Measurements from ENCODE around the gene ID4. TPM values are rescaled to one million over a fixed set of nuclear protein-coding genes. Genes with fewer than 3 reads are reported as not detected.

ID4 gene
- total RNA-seq, 1 donor, result 29.7 TPM

GRCh38 chr6:19831358-19831757 is 5.8 kb upstream of the ID4 start:
- H3K36me3 ChIP-seq (ENCODE audit: insufficient read depth, low read length), result no peaks in the 10 kb centered on the region
- H2AFZ ChIP-seq (ENCODE audit: low read length), result no peak overlapping the region
- H3K4me3 ChIP-seq (ENCODE audit: insufficient read depth, low read length), result no peak overlapping the region
- H4K20me1 ChIP-seq (ENCODE audit: insufficient read depth, low read length), result no peaks in the 10 kb centered on the region
- H3K4me2 ChIP-seq (ENCODE audit: insufficient read depth, low read length), result no peak overlapping the region
- no peak overlapping the region for H3K27ac ChIP-seq (ENCODE audit: low read depth, low read length)
- H3K9me3 ChIP-seq (ENCODE audit: low read depth, low read length), result no peaks in the 10 kb centered on the region
- peaks cover 4% of the 10 kb centered on the region for H3K4me1 ChIP-seq (ENCODE audit: insufficient read depth, low read length)
- TF ChIP-seq, protein P1, sequence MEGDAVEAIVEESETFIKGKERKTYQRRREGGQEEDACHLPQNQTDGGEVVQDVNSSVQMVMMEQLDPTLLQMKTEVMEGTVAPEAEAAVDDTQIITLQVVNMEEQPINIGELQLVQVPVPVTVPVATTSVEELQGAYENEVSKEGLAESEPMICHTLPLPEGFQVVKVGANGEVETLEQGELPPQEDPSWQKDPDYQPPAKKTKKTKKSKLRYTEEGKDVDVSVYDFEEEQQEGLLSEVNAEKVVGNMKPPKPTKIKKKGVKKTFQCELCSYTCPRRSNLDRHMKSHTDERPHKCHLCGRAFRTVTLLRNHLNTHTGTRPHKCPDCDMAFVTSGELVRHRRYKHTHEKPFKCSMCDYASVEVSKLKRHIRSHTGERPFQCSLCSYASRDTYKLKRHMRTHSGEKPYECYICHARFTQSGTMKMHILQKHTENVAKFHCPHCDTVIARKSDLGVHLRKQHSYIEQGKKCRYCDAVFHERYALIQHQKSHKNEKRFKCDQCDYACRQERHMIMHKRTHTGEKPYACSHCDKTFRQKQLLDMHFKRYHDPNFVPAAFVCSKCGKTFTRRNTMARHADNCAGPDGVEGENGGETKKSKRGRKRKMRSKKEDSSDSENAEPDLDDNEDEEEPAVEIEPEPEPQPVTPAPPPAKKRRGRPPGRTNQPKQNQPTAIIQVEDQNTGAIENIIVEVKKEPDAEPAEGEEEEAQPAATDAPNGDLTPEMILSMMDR (IDR thresholded peaks at IDR 0.05; ENCODE audit: extremely low read depth, low read depth, low read length), result no peak
- DNase-seq (ENCODE audit: insufficient read length, low spot score, missing footprints), result no peak
- no peaks in the 10 kb centered on the region for H3K79me2 ChIP-seq (ENCODE audit: insufficient read depth, low read length)
- H3K27me3 ChIP-seq (ENCODE audit: insufficient read depth, low read length), result no peaks in the 10 kb centered on the region

DNA sequence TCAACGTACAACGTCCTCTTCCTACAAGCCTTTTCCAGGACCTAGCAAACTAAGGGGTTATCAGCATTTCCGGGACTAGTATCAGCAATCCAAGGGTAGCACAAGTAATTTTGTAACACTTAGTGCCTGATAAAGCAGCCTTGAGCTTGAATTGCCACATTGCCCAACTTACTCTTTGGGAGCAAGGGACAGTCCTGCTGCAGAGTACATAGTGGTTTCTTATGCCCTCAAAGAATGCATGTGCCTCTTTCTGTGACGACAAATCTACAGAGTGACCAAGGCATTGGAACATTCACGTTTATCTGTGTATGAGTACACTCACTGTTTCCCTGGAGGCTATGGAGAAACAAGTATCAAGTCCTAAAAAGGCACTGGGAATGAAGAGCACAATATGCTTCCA is 3.2 kb upstream of the ID4 start:
- Histone ChIP-seq H3K27ac (ENCODE audit: low read depth, low read length) (no peak overlapping the region), H4K20me1 (ENCODE audit: insufficient read depth, low read length) (peaks cover 5% of the 10 kb centered on the region), H3K4me1 (ENCODE audit: insufficient read depth, low read length) (peaks cover 5% of the 10 kb centered on the region), H3K79me2 (ENCODE audit: insufficient read depth, low read length) (peaks cover 12% of the 10 kb centered on the region), H3K4me2 (ENCODE audit: insufficient read depth, low read length) (no peak overlapping the region), H2AFZ (ENCODE audit: low read length) (no peak overlapping the region), H3K27me3 (ENCODE audit: insufficient read depth, low read length) (no peaks in the 10 kb centered on the region), H3K4me3 (ENCODE audit: insufficient read depth, low read length) (no peak overlapping the region), H3K36me3 (ENCODE audit: insufficient read depth, low read length) (no peaks in the 10 kb centered on the region), H3K9me3 (ENCODE audit: low read depth, low read length) (no peaks in the 10 kb centered on the region)
- TF ChIP-seq, protein P1 (IDR thresholded peaks at IDR 0.05; ENCODE audit: extremely low read depth, low read depth, low read length), result no peak
- no peak for DNase-seq (ENCODE audit: insufficient read length, low spot score, missing footprints)

DNA sequence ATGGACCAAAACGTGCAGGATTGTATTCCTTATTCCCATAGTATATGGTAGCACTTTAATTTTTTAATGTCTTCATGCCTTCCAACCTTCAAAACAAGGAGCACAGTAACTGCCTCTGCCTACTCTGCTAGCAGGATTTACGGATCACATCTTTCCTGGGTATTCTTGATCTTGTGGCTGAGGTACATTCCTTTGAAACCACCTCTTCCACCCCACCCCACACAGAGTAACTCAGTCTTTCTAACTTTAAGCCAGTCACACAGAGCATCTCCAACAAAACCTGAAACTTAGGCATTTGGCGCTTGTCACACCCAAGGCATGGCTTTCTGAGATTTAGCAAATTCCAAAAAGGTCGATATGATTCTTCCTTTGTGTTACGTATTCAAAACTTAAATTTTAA is 2.3 kb upstream of the ID4 start:
- Histone ChIP-seq H3K27me3 (ENCODE audit: insufficient read depth, low read length) (no peaks in the 10 kb centered on the region), H3K36me3 (ENCODE audit: insufficient read depth, low read length) (no peaks in the 10 kb centered on the region), H3K4me2 (ENCODE audit: insufficient read depth, low read length) (no peak overlapping the region), H3K4me3 (ENCODE audit: insufficient read depth, low read length) (no peak overlapping the region), H3K79me2 (ENCODE audit: insufficient read depth, low read length) (peaks cover 18% of the 10 kb centered on the region), H4K20me1 (ENCODE audit: insufficient read depth, low read length) (peaks cover 5% of the 10 kb centered on the region), H3K4me1 (ENCODE audit: insufficient read depth, low read length) (peaks cover 5% of the 10 kb centered on the region), H3K9me3 (ENCODE audit: low read depth, low read length) (no peaks in the 10 kb centered on the region), H3K27ac (ENCODE audit: low read depth, low read length) (no peak overlapping the region), H2AFZ (ENCODE audit: low read length) (no peak overlapping the region)
- TF ChIP-seq, protein P1 (IDR thresholded peaks at IDR 0.05; ENCODE audit: extremely low read depth, low read depth, low read length), result no peak
- no peak for DNase-seq (ENCODE audit: insufficient read length, low spot score, missing footprints)

GRCh38 chr6:19835605-19836004 is 1.6 kb upstream of the ID4 start:
- TF ChIP-seq, protein P1 (IDR thresholded peaks at IDR 0.05; ENCODE audit: extremely low read depth, low read depth, low read length), result no peak
- Histone ChIP-seq H3K36me3 (ENCODE audit: insufficient read depth, low read length) (no peaks in the 10 kb centered on the region), H3K4me2 (ENCODE audit: insufficient read depth, low read length) (no peak overlapping the region), H3K9me3 (ENCODE audit: low read depth, low read length) (no peaks in the 10 kb centered on the region), H3K4me3 (ENCODE audit: insufficient read depth, low read length) (no peak overlapping the region), H3K27ac (ENCODE audit: low read depth, low read length) (no peak overlapping the region), H2AFZ (ENCODE audit: low read length) (no peak overlapping the region), H4K20me1 (ENCODE audit: insufficient read depth, low read length) (peaks cover 5% of the 10 kb centered on the region), H3K79me2 (ENCODE audit: insufficient read depth, low read length) (peaks cover 19% of the 10 kb centered on the region), H3K27me3 (ENCODE audit: insufficient read depth, low read length) (no peaks in the 10 kb centered on the region), H3K4me1 (ENCODE audit: insufficient read depth, low read length) (peaks cover 11% of the 10 kb centered on the region)
- DNase-seq (ENCODE audit: insufficient read length, low spot score, missing footprints), result no peak

All from osteoblast (primary cell).